ENCODE measurements around the gene OVOL1.
"Not testable (repeated sequence)": the region's sequence is repeated elsewhere in the genome, so short reads cannot be mapped to it uniquely, and the experiment has no call there.

Gene OVOL1

GRCh38 chr11:65766535-65766934 is 20.3 kb upstream of the OVOL1 start:
- no peak overlapping the region for H3K4me3 ChIP-seq (ENCODE audit: extremely low read depth, insufficient read depth, low read length, poor library complexity, severe bottlenecking)
- no peaks in the 10 kb centered on the region for H3K4me1 ChIP-seq (ENCODE audit: control insufficient read depth, insufficient read depth, low read length, poor library complexity, severe bottlenecking)
- no peak overlapping the region for H3K27ac ChIP-seq (ENCODE audit: low read depth, low read length, severe bottlenecking)
- H3K9me3 ChIP-seq (ENCODE audit: control insufficient read depth, low read length) = no peaks in the 10 kb centered on the region
- WGBS, 2 experiments (ENCODE audit: insufficient coverage in 2 of 2) = 76 to 90% methylated on average over 5 to 7 of the region's 7 CpGs
- no peaks in the 10 kb centered on the region for H3K36me3 ChIP-seq (ENCODE audit: control insufficient read depth, insufficient read depth, low read length)

GRCh38 chr11:65767406-65767805 is 19.5 kb upstream of the OVOL1 start:
- 86% methylated on average over 8 to 9 of the region's 10 CpGs for WGBS, 2 experiments (ENCODE audit: insufficient coverage in 2 of 2)
- H3K36me3 ChIP-seq (ENCODE audit: control insufficient read depth, insufficient read depth, low read length) = no peaks in the 10 kb centered on the region
- H3K4me3 ChIP-seq (ENCODE audit: extremely low read depth, insufficient read depth, low read length, poor library complexity, severe bottlenecking) = no peak overlapping the region
- H3K9me3 ChIP-seq (ENCODE audit: control insufficient read depth, low read length) = no peaks in the 10 kb centered on the region
- no peaks in the 10 kb centered on the region for H3K4me1 ChIP-seq (ENCODE audit: control insufficient read depth, insufficient read depth, low read length, poor library complexity, severe bottlenecking)
- no peak overlapping the region for H3K27ac ChIP-seq (ENCODE audit: low read depth, low read length, severe bottlenecking)

GRCh38 chr11:65767806-65768205 is 19.1 kb upstream of the OVOL1 start:
- WGBS, 2 experiments (ENCODE audit: insufficient coverage in 2 of 2) = 67 to 71% methylated on average over 1 to 4 of the region's 5 CpGs
- H3K27ac ChIP-seq (ENCODE audit: low read depth, low read length, severe bottlenecking); H3K36me3 ChIP-seq (ENCODE audit: control insufficient read depth, insufficient read depth, low read length); H3K9me3 ChIP-seq (ENCODE audit: control insufficient read depth, low read length); H3K4me1 ChIP-seq (ENCODE audit: control insufficient read depth, insufficient read depth, low read length, poor library complexity, severe bottlenecking); H3K4me3 ChIP-seq (ENCODE audit: extremely low read depth, insufficient read depth, low read length, poor library complexity, severe bottlenecking): not testable (repeated sequence)

DNA sequence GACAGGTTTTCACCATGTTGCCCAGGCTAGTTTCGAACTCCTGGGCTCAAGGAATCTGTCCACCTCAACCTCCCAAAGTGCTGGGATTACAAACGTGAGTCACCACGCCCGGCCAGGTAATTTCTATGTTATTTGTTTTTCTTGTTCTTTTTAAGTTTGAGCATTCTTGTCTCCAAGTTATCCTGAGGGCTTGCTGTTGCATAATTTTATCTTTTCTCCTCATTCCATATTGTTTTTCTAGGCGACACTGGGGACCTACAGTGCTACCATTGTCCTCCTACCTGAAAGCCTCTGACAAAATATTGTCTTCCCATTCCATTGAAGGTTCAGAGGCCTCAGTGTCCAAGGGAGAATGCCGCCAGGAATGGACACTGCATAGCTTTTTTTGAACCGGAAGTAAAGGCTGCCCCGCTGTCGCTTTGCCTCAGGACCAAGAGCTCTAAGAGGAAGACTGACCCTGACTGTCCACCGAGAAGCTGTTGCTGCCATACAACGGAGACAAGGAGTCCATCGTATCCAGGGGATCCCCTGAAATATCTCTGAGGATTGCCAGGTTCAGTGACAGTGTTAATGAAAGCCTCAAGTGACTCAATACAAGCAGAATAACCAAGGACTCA is 15.8 kb upstream of the OVOL1 start:
- 86 to 87% methylated on average over 10 of the region's 12 CpGs for WGBS, 2 experiments (ENCODE audit: insufficient coverage in 2 of 2)
- H3K9me3 ChIP-seq (ENCODE audit: control insufficient read depth, low read length) = no peaks in the 10 kb centered on the region
- no peak overlapping the region for H3K27ac ChIP-seq (ENCODE audit: low read depth, low read length, severe bottlenecking)
- no peak overlapping the region for H3K4me3 ChIP-seq (ENCODE audit: extremely low read depth, insufficient read depth, low read length, poor library complexity, severe bottlenecking)
- no peaks in the 10 kb centered on the region for H3K4me1 ChIP-seq (ENCODE audit: control insufficient read depth, insufficient read depth, low read length, poor library complexity, severe bottlenecking)
- peaks cover 5% of the 10 kb centered on the region for H3K36me3 ChIP-seq (ENCODE audit: control insufficient read depth, insufficient read depth, low read length)

DNA sequence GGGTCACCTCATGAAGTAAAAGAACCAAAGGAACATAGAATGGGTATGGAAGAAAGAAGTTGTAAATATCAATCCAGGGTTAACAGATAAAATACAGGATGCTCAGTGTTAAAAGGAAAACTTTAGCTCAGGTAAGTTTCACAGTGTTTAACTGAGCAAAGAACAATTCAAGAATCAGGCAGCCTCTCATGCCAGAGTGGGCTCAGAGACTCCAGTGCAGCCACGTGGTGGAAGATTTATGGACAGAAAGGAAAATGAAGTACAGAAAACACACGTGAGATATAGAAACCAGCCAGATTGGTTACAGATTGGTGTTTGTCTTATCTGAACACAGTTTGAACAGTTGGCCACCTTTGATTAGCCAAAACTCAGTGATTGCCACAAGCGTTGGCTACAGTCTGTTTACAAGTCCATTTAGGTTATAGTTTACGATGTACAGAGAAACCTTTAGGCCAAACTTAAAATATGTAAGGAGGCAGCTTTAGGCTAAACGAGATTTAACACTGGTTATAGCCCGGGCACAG is 15.2 kb upstream of the OVOL1 start:
- peaks cover 9% of the 10 kb centered on the region for H3K36me3 ChIP-seq (ENCODE audit: control insufficient read depth, insufficient read depth, low read length)
- no peaks in the 10 kb centered on the region for H3K4me1 ChIP-seq (ENCODE audit: control insufficient read depth, insufficient read depth, low read length, poor library complexity, severe bottlenecking)
- H3K4me3 ChIP-seq (ENCODE audit: extremely low read depth, insufficient read depth, low read length, poor library complexity, severe bottlenecking) = no peak overlapping the region
- H3K27ac ChIP-seq (ENCODE audit: low read depth, low read length, severe bottlenecking) = no peak overlapping the region
- no peaks in the 10 kb centered on the region for H3K9me3 ChIP-seq (ENCODE audit: control insufficient read depth, low read length)
- 87 to 94% methylated on average over 4 to 6 of the region's 6 CpGs for WGBS, 2 experiments (ENCODE audit: insufficient coverage in 2 of 2)

GRCh38 chr11:65773784-65774411 is 13.0 kb upstream of the OVOL1 start:
- WGBS, 2 experiments (ENCODE audit: insufficient coverage in 2 of 2) = 92 to 100% methylated on average over 2 to 4 of the region's 8 CpGs
- Histone ChIP-seq H3K36me3 (ENCODE audit: control insufficient read depth, insufficient read depth, low read length) (peaks cover 26% of the 10 kb centered on the region), H3K4me1 (ENCODE audit: control insufficient read depth, insufficient read depth, low read length, poor library complexity, severe bottlenecking) (no peaks in the 10 kb centered on the region), H3K27ac (ENCODE audit: low read depth, low read length, severe bottlenecking) (no peak overlapping the region), H3K9me3 (ENCODE audit: control insufficient read depth, low read length) (no peaks in the 10 kb centered on the region), H3K4me3 (ENCODE audit: extremely low read depth, insufficient read depth, low read length, poor library complexity, severe bottlenecking) (no peak overlapping the region)

DNA sequence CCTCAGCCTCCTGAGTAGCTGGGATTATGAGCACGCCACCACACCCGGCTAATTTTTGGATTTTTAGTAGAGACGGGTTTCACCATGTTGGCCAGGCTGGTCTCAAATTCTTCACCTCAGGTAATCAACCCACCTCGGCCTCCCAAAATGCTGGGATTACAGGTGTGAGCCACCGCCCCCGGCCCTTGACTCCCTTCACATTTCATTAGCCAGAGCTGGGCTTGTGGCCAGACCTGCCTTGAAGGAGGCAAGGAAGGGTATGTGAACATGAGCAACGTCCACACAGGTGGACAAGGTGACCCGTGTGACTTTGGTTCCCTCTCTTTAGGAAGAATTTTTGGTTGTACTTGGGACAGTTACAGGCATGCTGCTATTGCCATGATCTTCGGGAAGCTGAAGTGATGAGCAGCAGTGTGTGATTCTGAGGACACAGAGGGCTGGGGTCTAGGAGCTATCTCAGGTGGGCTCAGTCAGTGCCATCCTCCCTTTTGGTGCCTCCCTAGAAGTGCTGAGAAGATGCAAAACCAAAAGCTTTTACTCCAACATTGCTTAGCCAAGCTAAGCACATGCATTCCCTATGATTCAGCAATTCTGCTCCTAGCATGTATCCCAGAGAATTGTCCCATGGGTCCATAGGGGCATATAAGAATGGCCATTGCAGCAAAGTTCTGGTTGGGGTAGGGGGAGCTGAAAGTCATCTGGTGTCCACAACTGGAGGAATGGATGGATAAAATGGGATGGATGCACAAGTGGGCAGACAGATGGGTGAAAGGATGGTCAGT is 12.1 kb upstream of the OVOL1 start:
- Histone ChIP-seq H3K4me3 (ENCODE audit: extremely low read depth, insufficient read depth, low read length, poor library complexity, severe bottlenecking) (no peak overlapping the region), H3K9me3 (ENCODE audit: control insufficient read depth, low read length) (no peaks in the 10 kb centered on the region), H3K27ac (ENCODE audit: low read depth, low read length, severe bottlenecking) (no peak overlapping the region), H3K36me3 (ENCODE audit: control insufficient read depth, insufficient read depth, low read length) (peaks cover 32% of the 10 kb centered on the region), H3K4me1 (ENCODE audit: control insufficient read depth, insufficient read depth, low read length, poor library complexity, severe bottlenecking) (no peaks in the 10 kb centered on the region)
- 93 to 95% methylated on average over 4 to 5 of the region's 9 CpGs for WGBS, 2 experiments (ENCODE audit: insufficient coverage in 2 of 2)

- peaks cover 32% of the 10 kb centered on the region for H3K36me3 ChIP-seq (ENCODE audit: control insufficient read depth, insufficient read depth, low read length)
- H3K9me3 ChIP-seq (ENCODE audit: control insufficient read depth, low read length) = no peaks in the 10 kb centered on the region
- 92 to 94% methylated on average over 7 of the region's 8 CpGs for WGBS, 2 experiments (ENCODE audit: insufficient coverage in 2 of 2)
- no peak overlapping the region for H3K4me3 ChIP-seq (ENCODE audit: extremely low read depth, insufficient read depth, low read length, poor library complexity, severe bottlenecking)
- no peak overlapping the region for H3K27ac ChIP-seq (ENCODE audit: low read depth, low read length, severe bottlenecking)
- H3K4me1 ChIP-seq (ENCODE audit: control insufficient read depth, insufficient read depth, low read length, poor library complexity, severe bottlenecking) = no peaks in the 10 kb centered on the region
These were observed 10.7 kb upstream of the OVOL1 start for GRCh38 chr11:65776196-65776595.

- Histone ChIP-seq H3K36me3 (ENCODE audit: control insufficient read depth, insufficient read depth, low read length) (peaks cover 32% of the 10 kb centered on the region), H3K27ac (ENCODE audit: low read depth, low read length, severe bottlenecking) (no peak overlapping the region), H3K9me3 (ENCODE audit: control insufficient read depth, low read length) (no peaks in the 10 kb centered on the region), H3K4me1 (ENCODE audit: control insufficient read depth, insufficient read depth, low read length, poor library complexity, severe bottlenecking) (no peaks in the 10 kb centered on the region), H3K4me3 (ENCODE audit: extremely low read depth, insufficient read depth, low read length, poor library complexity, severe bottlenecking) (no peak overlapping the region)
- 94 to 97% methylated on average over 6 of the region's 8 CpGs for WGBS, 2 experiments (ENCODE audit: insufficient coverage in 2 of 2)
These were observed 10.1 kb upstream of the OVOL1 start for GRCh38 chr11:65776710-65777141.

DNA sequence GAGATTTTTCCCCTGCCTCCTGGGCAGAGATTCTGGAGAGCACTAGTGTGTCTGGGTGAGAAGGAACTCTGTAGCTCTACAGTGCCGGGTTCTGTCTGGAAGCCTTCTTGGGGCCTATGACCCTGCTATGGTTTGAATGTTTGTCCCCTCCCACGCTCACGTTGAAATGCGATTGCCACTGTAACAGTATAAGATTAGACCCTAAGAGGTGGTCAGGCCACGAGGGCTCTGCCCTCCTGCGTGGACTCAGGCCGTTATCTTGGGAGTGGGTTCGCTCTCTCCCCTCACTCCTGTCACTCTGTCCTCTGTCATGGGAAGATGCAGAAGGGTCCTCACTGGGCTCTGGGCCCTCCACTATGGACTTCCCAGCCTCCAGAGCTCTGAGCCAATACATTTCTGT is 9.6 kb upstream of the OVOL1 start:
- no peak overlapping the region for H3K27ac ChIP-seq (ENCODE audit: low read depth, low read length, severe bottlenecking)
- peaks cover 32% of the 10 kb centered on the region for H3K36me3 ChIP-seq (ENCODE audit: control insufficient read depth, insufficient read depth, low read length)
- no peaks in the 10 kb centered on the region for H3K4me1 ChIP-seq (ENCODE audit: control insufficient read depth, insufficient read depth, low read length, poor library complexity, severe bottlenecking)
- H3K4me3 ChIP-seq (ENCODE audit: extremely low read depth, insufficient read depth, low read length, poor library complexity, severe bottlenecking) = no peak overlapping the region
- H3K9me3 ChIP-seq (ENCODE audit: control insufficient read depth, low read length) = no peaks in the 10 kb centered on the region
- WGBS, 2 experiments (ENCODE audit: insufficient coverage in 2 of 2) = 96 to 97% methylated on average over 6 to 8 of the region's 8 CpGs

Measured in mesodermal cell (in vitro differentiated cells).